Fibroblast of the aortic adventitia (primary cell): ENCODE measurements around the gene ANKRD29. TPM values are rescaled to one million over a fixed set of nuclear protein-coding genes. Genes with fewer than 3 reads are reported as not detected.
"Not testable (repeated sequence)": the region's sequence is repeated elsewhere in the genome, so short reads cannot be mapped to it uniquely, and the experiment has no call there.

Source experiments
- DNase-seq: peaks from one replicate; pipeline ENCODE4 v3.0.0-alpha.2; 2010; ENCODE audit warnings: low read depth
- H3K4me3 ChIP-seq: 2 replicates; pipeline ENCODE4 v1.5.1; 2011; ENCODE audit warnings: low read depth, mild to moderate bottlenecking, control low read depth, low read length, moderate library complexity
- CTCF ChIP-seq: IDR thresholded peaks from 2 replicates; pipeline ENCODE4 v1.5.1; 2011; ENCODE audit warnings: mild to moderate bottlenecking, low read length, control low read depth, inconsistent platforms; ENCODE audit not compliant: insufficient read depth
- total RNA-seq: library from RNA; depleted of rRNA; stranded (reverse); fragments of >200 nt; gene quantifications from 2 replicates; pipeline ENCODE4 v1.2.3, GENCODE V29; 2012; ENCODE audit warnings: low replicate concordance

ANKRD29 gene
- total RNA-seq, 1 donor, result 17.4 TPM

DNA sequence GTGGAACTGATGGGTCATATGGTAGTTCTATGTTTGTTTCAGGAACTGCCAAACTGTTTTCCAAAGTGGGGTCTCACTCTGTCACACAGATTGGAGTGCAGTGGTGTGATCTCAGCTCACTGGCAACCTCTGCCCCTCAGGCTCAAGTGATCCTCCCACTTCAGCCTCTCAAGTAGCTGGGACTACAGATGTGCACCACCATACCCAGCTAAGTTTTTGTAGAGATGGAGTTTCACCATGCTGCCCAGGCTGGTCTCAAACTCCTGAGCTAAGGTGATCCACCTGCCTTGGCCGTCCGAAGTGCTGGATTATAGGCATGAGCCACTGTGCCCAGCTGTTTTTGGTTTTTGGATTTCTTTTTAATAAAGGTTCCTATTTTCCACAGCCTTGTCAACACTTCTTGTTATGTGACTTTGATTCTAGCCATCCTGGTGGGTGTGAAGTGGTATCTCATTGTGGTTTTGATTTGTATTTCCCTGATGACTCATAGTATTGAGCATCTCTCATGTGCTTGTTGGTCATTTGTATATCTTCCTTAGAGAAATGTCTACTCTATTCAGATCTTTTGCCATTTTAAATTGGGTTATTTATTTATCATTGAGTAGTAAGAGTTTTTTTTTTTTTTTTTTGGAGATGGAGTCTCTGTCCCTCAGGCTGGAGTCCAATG is 99.2 kb downstream of the ANKRD29 start:
- no peak overlapping the region for H3K4me3 ChIP-seq
- TF ChIP-seq CTCF, result no peak
- DNase-seq, result peak; percentile 21

GRCh38 chr18:23560186-23560585 is 102.5 kb downstream of the ANKRD29 start:
- no peak for DNase-seq
- no peak overlapping the region for H3K4me3 ChIP-seq
- TF ChIP-seq CTCF, result no peak

DNA sequence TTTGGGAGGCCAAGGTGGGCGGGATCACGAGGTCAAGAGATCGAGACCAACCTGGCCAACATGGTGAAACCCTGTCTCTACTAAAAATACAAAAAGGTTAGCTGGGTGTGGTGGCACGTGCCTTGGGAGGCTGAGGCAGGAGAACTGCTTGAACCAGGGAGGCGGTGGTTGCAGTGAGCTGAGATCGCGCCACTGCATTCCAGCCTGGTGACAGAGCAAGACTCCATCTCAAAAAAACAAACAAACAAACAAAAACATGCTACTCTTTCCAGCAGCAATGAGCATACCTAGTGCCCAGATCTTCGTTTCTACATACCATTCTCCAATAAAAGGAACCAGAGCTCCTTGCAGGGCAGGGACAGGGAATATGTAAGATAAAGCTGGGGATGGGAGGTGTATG is 105.2 kb downstream of the ANKRD29 start:
- not testable (repeated sequence) for DNase-seq, H3K4me3 ChIP-seq

- TF ChIP-seq CTCF, result no peak
- DNase-seq, result no peak
- H3K4me3 ChIP-seq, result no peak overlapping the region
Observed at GRCh38 chr18:23556145-23556780, 106.4 kb downstream of the ANKRD29 start.

DNA sequence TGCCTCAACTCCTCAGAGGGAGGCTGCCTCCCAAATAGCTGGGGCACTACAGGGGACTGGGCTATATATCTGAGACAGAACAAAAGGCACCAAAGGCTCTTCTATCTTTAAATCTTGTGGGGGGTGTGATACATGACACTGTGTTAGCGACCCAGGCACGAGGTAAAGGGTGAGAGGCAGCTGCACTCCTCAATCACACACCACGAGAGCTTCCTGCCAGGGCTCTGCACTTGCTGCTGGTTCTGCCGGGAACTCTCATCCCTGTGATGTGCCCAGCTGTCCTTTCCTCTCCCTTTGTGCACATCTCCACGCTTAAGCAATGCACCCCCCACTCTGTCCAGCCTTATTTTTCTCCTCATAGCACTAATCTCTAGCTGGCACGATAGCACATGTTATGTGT is 108.8 kb downstream of the ANKRD29 start:
- TF ChIP-seq CTCF, result no peak
- DNase-seq, result no peak

DNA sequence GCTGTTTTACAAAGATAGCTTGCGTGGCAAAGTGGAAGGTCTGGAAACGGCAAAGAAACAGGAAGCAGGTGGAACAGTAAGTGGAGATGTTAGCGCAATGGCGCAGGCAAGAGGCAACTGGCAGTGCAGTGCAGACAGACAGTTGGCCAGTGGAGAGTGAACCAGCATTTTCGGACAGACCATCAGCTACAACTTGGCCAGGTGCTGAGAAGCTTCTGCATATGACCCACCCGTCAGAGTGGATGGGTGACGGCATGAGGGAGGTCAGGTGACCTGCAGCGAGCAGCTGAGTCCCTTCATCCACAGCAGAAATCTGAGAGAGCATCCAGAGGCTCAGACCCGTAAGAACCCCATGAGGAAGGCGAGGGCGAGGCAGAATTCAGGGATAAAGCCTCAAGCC is 110.2 kb downstream of the ANKRD29 start:
- no peak for DNase-seq
- no peak for TF ChIP-seq CTCF
- no peak overlapping the region for H3K4me3 ChIP-seq

More for the DNA sequence above, 108.8 kb downstream of the ANKRD29 start:
- no peak overlapping the region for H3K4me3 ChIP-seq

- no peak for DNase-seq
- TF ChIP-seq CTCF, result no peak
- H3K4me3 ChIP-seq, result no peak overlapping the region
Observed at GRCh38 chr18:23551978-23552377, 110.7 kb downstream of the ANKRD29 start.
